Smooth muscle cell (in vitro differentiated cells): ENCODE data around the gene CADPS. TPM values are rescaled to one million over a fixed set of nuclear protein-coding genes. Genes with fewer than 3 reads are reported as not detected.
A peak's percentile ranks its signal among the peaks of the same experiment; 100 is the strongest.

Source experiments
- DNase-seq: peaks from one replicate; lab custom pipeline; 2025; ENCODE audit not compliant: unreplicated experiment; lab: John Stamatoyannopoulos, UW
- H2AFZ ChIP-seq: fragments of 200-600 bp; sonication (generic); 2 replicates; pipeline ENCODE4 v1.6.0; 2016; ENCODE audit warnings: antibody characterized with exemption, low read depth, mild to moderate bottlenecking
- H3F3A ChIP-seq: fragments of 200-600 bp; sonication (generic); 2 replicates; pipeline ENCODE4 v1.6.0; 2017; ENCODE audit warnings: antibody characterized with exemption, low read depth
- H3K27ac ChIP-seq: fragments of 200-600 bp; sonication (generic); 2 replicates; pipeline ENCODE4 v1.5.1; 2016; ENCODE audit warnings: low read depth, mild to moderate bottlenecking
- H3K27me3 ChIP-seq: fragments of 200-600 bp; sonication (generic); 2 replicates; pipeline ENCODE4 v1.6.1; 2016; ENCODE audit warnings: low read depth, mild to moderate bottlenecking
- H3K36me3 ChIP-seq: fragments of 200-600 bp; sonication (generic); 2 replicates; pipeline ENCODE4 v1.5.1; 2016; ENCODE audit warnings: low read depth
- H3K4me1 ChIP-seq: fragments of 200-600 bp; sonication (generic); 2 replicates; pipeline ENCODE4 v1.5.1; 2016; ENCODE audit warnings: low read depth
- H3K4me2 ChIP-seq: fragments of 200-600 bp; sonication (generic); 2 replicates; pipeline ENCODE4 v1.6.0; 2016; ENCODE audit warnings: mild to moderate bottlenecking
- H3K4me3 ChIP-seq: fragments of 200-600 bp; sonication (generic); 2 replicates; pipeline ENCODE4 v1.5.1; 2016; ENCODE audit warnings: mild to moderate bottlenecking
- H3K79me2 ChIP-seq: fragments of 200-600 bp; sonication (generic); 2 replicates; pipeline ENCODE4 v1.6.0; 2016; ENCODE audit warnings: low read depth, mild to moderate bottlenecking
- H3K9ac ChIP-seq: fragments of 200-600 bp; sonication (generic); 2 replicates; pipeline ENCODE4 v1.6.0; 2016; ENCODE audit warnings: low read depth
- H3K9me3 ChIP-seq: fragments of 200-600 bp; sonication (generic); replicated peaks from 2 replicates; pipeline ENCODE4 v1.5.1; 2016; ENCODE audit warnings: low read depth
- H4K20me1 ChIP-seq: fragments of 200-600 bp; sonication (generic); 2 replicates; pipeline ENCODE4 v1.6.0; 2016; ENCODE audit warnings: low read depth
- CTCF ChIP-seq: fragments of 200-600 bp; sonication (generic); IDR thresholded peaks from 2 replicates; pipeline ENCODE4 v1.5.1; 2017; ENCODE audit warnings: borderline replicate concordance, mild to moderate bottlenecking, antibody characterized with exemption; ENCODE audit not compliant: insufficient read depth, poor library complexity, severe bottlenecking
- WGBS: methylation state at CpG from one replicate; pipeline ENCODE4 v1.1.7; 2016; ENCODE audit warnings: low lambda C conversion rate; 5-methylcytosine and 5-hydroxymethylcytosine counted together
- polyA plus RNA-seq: library from polyadenylated mRNA; unstranded; fragments of >200 nt; fragmentation: Nextera tagmentation; extraction: Ambion mirVana; gene quantifications from 2 replicates; pipeline ENCODE4 v1.2.1, GENCODE V29; 2016
- total RNA-seq: library from RNA; depleted of rRNA; stranded (reverse); fragments of >200 nt; gene quantifications from 2 replicates; pipeline ENCODE4 v1.2.3, GENCODE V29; 2014

CADPS gene
- total and polyA plus RNA-seq, 2 experiments from 2014 or later, result 4.4 to 38.4 TPM

- no peak for TF ChIP-seq CTCF
- no peak for DNase-seq
- Histone ChIP-seq H3K4me1 (no peaks in the 10 kb centered on the region), H4K20me1 (no peaks in the 10 kb centered on the region), H2AFZ (no peak overlapping the region), H3K9ac (no peak overlapping the region), H3K27ac (no peak overlapping the region), H3K79me2 (no peaks in the 10 kb centered on the region), H3K4me2 (no peak overlapping the region), H3K9me3 (no peaks in the 10 kb centered on the region), H3K27me3 (peaks cover 8% of the 10 kb centered on the region), H3F3A (no peaks in the 10 kb centered on the region), H3K4me3 (no peak overlapping the region), H3K36me3 (no peaks in the 10 kb centered on the region)
- 92% methylated on average over 1 of the region's 1 CpG for WGBS
Observed at GRCh38 chr3:62614527-62614926, 260.7 kb downstream of the CADPS start.

- H3K36me3 ChIP-seq, result no peaks in the 10 kb centered on the region
- peaks cover 6% of the 10 kb centered on the region for H3K4me1 ChIP-seq
- no peak overlapping the region for H3K4me3 ChIP-seq
- no peak for TF ChIP-seq CTCF
- H3K9me3 ChIP-seq, result no peaks in the 10 kb centered on the region
- no peaks in the 10 kb centered on the region for H3K79me2 ChIP-seq
- H3F3A ChIP-seq, result no peaks in the 10 kb centered on the region
- no peaks in the 10 kb centered on the region for H4K20me1 ChIP-seq
- DNase-seq, result no peak
- 62% methylated on average over 3 of the region's 3 CpGs for WGBS
- no peak overlapping the region for H3K9ac ChIP-seq
- no peaks in the 10 kb centered on the region for H3K27me3 ChIP-seq
- H2AFZ ChIP-seq, result no peak overlapping the region
- peak overlapping the region; percentile 59 for H3K27ac ChIP-seq
- H3K4me2 ChIP-seq, result peak overlapping the region; percentile 17
Observed at GRCh38 chr3:62611541-62612240, 263.5 kb downstream of the CADPS start.

GRCh38 chr3:62607287-62608029 lies 267.8 kb downstream of the CADPS start:
- peaks cover 29% of the 10 kb centered on the region for H3K4me1 ChIP-seq
- 85% methylated on average over 10 of the region's 10 CpGs for WGBS
- no peak for DNase-seq
- H3K79me2 ChIP-seq, result no peaks in the 10 kb centered on the region
- no peaks in the 10 kb centered on the region for H3K36me3 ChIP-seq
- no peaks in the 10 kb centered on the region for H4K20me1 ChIP-seq
- no peak overlapping the region for H3K27ac ChIP-seq
- no peak for TF ChIP-seq CTCF
- H3K9me3 ChIP-seq, result no peaks in the 10 kb centered on the region
- H3K27me3 ChIP-seq, result no peaks in the 10 kb centered on the region
- no peak overlapping the region for H3K4me2 ChIP-seq
- no peak overlapping the region for H3K9ac ChIP-seq
- H2AFZ ChIP-seq, result no peak overlapping the region
- H3K4me3 ChIP-seq, result no peak overlapping the region
- no peaks in the 10 kb centered on the region for H3F3A ChIP-seq
